GM21737 (cell line): ENCODE measurements around the gene NR5A1.

Experiments
- ATAC-seq: cut with Tn5 transposase; IDR thresholded peaks from one replicate; pipeline ENCODE4 v1.9.1; 2021; ENCODE audit warnings: mild to moderate bottlenecking, moderate library complexity; ENCODE audit not compliant: unreplicated experiment

The NR5A1 gene

DNA sequence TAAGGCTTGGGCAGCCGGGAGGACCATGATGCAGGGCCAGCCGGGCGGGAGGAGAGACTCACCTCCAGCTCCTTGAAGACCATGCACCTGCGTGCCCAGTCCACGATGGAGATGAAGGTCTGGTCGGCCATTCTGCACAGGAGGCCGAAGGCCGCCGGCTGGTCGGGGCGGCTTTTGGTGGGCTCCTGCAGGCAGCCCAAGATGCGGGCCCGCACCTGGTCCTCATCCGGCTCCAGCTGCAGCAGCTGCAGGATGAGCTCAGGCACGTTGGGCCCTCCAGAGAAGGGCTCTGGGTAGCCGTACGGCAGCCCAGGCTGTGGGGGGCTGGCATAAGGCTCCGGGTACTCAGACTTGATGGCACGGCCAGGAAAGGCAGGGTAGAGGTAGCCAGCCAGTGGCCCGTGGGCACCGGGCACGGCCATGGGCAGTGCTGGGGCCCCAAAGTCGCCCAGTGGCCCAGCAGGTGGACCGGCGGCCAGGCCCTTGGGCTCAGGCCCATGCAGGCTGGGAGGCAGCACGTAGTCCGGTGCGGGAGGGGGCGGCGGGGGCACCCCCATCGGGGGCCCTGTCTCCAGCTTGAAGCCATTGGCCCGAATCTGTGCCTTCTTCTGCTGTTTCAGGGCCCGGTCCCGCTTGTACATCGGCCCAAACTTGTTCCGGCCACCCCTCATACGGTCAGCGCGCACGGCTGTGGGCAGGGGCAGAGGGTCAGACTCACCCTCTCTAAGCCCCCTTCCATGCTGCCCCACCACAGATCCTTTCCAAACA is 7.0 kb downstream of the NR5A1 start:
- ATAC-seq, result no peak

DNA sequence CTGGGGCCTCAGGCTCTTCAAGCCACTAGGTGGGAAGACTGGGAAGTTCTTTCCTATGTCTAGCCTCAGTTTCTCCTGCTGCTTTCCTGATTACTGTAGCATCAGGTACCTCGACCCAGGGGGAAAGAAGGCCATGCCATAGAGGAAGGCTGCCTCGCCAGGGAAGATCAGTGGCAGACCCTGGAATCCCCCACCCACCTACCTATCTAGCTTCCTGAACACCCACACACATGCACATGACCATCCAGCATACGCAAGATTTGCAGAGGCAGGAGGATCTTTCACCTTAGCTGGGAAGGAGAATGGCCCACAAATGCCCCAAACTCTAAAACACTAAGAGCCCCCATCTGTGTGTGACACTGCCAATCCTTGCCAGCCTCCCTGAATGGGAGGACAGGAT is 8.0 kb downstream of the NR5A1 start:
- ATAC-seq, result no peak

- ATAC-seq, result no peak
These were observed 8.6 kb downstream of the NR5A1 start for GRCh38 chr9:124498499-124499146.

- ATAC-seq, result no peak
These were observed 9.2 kb downstream of the NR5A1 start for GRCh38 chr9:124498040-124498439.

GRCh38 chr9:124497441-124497840 is 9.8 kb downstream of the NR5A1 start:
- ATAC-seq, result no peak

- ATAC-seq, result no peak
These were observed 10.7 kb downstream of the NR5A1 start for GRCh38 chr9:124496463-124496862.

DNA sequence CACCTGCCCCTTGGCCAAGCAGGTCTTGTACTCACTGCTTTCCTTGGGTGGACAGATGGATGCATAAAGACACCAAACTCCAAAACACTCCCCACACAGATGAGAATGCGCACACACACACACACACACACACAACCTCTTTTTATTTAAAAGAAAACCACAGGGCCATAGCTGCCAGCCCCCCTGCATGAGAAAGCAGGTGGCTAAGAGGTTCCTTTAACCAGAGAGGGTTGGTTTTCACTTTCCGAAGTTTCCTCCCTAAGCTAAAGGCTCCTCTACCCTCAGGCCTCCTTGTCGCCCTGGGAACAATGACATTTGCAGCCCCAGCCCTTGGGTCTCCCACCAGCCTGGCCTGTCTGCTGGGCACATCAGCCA is 11.1 kb downstream of the NR5A1 start:
- no peak for ATAC-seq

GRCh38 chr9:124495126-124496074 is 11.8 kb downstream of the NR5A1 start:
- ATAC-seq, result no peak

GRCh38 chr9:124493794-124494479 is 13.3 kb downstream of the NR5A1 start:
- no peak for ATAC-seq

GRCh38 chr9:124493218-124493617 is 14.0 kb downstream of the NR5A1 start:
- ATAC-seq, result no peak

DNA sequence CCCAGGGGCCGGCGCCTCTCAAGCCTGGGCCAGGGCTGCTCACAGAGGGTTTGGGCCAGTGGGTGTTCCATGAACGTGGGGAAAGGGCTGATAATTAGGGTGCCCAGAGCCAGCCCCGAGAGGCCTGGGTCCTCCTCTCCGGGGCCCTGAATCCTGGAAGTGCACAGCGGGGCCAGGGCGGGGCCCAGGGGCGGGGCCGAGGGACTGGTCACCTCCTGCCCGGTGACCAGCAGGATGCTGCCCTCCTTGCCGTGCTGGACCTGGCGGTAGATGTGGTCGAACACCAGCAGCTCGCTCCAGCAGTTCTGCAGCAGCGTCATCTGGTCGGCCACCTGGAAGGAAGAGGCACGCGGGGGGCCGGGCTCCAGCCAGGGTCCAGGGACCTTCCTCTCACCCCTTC is 14.4 kb downstream of the NR5A1 start:
- no peak for ATAC-seq

GRCh38 chr9:124491049-124491975 is 15.9 kb downstream of the NR5A1 start:
- ATAC-seq, result no peak

GRCh38 chr9:124490004-124490403 is 17.2 kb downstream of the NR5A1 start:
- ATAC-seq, result no peak

GRCh38 chr9:124489222-124489621 is 18.0 kb downstream of the NR5A1 start:
- no peak for ATAC-seq

GRCh38 chr9:124488641-124489210 is 18.5 kb downstream of the NR5A1 start:
- no peak for ATAC-seq

- ATAC-seq, result no peak
These were observed 19.7 kb downstream of the NR5A1 start for GRCh38 chr9:124487260-124488182.

GRCh38 chr9:124486778-124487259 is 20.4 kb downstream of the NR5A1 start:
- ATAC-seq, result no peak

DNA sequence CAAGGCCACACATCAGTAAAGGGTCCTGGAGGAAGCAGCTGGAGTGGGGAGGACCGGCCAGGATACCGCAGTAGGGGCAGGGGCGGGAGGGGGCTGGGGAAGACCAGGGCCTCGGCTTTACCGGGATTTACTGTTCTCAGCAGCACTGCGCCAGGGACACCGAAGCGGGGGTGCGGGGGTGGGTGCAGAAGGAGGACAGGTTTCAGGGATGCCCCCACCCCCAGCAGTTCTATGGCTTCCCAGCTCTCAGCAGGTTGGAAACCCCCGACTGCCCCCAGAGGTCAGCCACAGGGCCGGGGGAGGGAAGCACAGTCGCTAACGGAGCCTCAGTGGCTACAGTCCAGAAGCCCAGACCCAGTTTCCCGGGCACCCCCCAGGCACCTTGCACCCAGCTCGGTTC is 21.3 kb downstream of the NR5A1 start:
- no peak for ATAC-seq
